Esophagus squamous epithelium (tissue), 5 donors: ENCODE results near the gene WTAP. TPM values are rescaled to one million over a fixed set of nuclear protein-coding genes. Genes with fewer than 3 reads are reported as not detected.
A peak's percentile ranks its signal among the peaks of the same experiment; 100 is the strongest.

Experiments used
- DNase-seq: peaks from one replicate; lab custom pipeline; 2025; lab: John Stamatoyannopoulos, UW
- H3K27ac ChIP-seq, 4 donors: fragments of 200-600 bp; sonication (generic); one replicate each; pipeline ENCODE4 v1.5.1; 2016 to 2019; ENCODE audit warnings: mild to moderate bottlenecking in 1 of 4
- H3K27me3 ChIP-seq, 4 donors: fragments of 200-600 bp; sonication (generic); 1 replicate in 3 of 4; 2 replicates in 1 of 4; pipeline versions ENCODE4 v1.5.1 to v1.6.0; 2017 to 2021; ENCODE audit warnings: antibody characterized with exemption in 1 of 4
- H3K36me3 ChIP-seq, 3 donors: fragments of 200-600 bp; sonication (generic); one replicate each; pipeline ENCODE4 v1.5.1; 2016 to 2019
- H3K4me1 ChIP-seq, 3 donors: fragments of 200-600 bp; sonication (generic); one replicate each; pipeline ENCODE4 v1.5.1; 2017 to 2019
- H3K4me3 ChIP-seq, 4 donors: fragments of 200-600 bp; sonication (generic); 1 replicate in 3 of 4; 2 replicates in 1 of 4; pipeline ENCODE4 v1.5.1; 2016 to 2019; ENCODE audit warnings: mild to moderate bottlenecking in 2 of 4, moderate library complexity in 1 of 4
- H3K9me3 ChIP-seq, 3 donors: fragments of 200-600 bp; sonication (generic); one replicate each; pipeline ENCODE4 v1.5.1; 2016 to 2019
- CTCF ChIP-seq, 6 experiments: fragments of 450-650 bp in 4 of 6; fragments of 200-600 bp in 2 of 6; sonication (generic) in 2 of 6; IDR thresholded peaks; one replicate each; pipeline ENCODE4 v1.5.1; 2016 to 2019; ENCODE audit warnings: antibody characterized with exemption in 6 of 6, mild to moderate bottlenecking in 4 of 6, moderate library complexity in 4 of 6
- POLR2A ChIP-seq, 4 donors: fragments of 450-650 bp; IDR thresholded peaks; one replicate each; pipeline ENCODE4 v1.6.1; 2017; ENCODE audit warnings: antibody characterized with exemption in 4 of 4, mild to moderate bottlenecking in 4 of 4, moderate library complexity in 3 of 4
- WGBS, 2 donors: methylation state at CpG; one replicate each; pipeline ENCODE4 v1.1.5; 2018; 5-methylcytosine and 5-hydroxymethylcytosine counted together
- intact Hi-C: fragments of 100-400 bp; cut with DNase I; formaldehyde crosslinking; loops from one replicate; pipeline ENCODE4 v1.15.0; 2022
- total RNA-seq, 4 donors: library from RNA; depleted of rRNA; stranded (reverse); fragments of >200 nt; gene quantifications; one replicate each; pipeline ENCODE4 v1.1.0, GENCODE V29; 2016
- donor health status: DM: yes; HTN: yes; CAD: no.

WTAP gene
- total RNA-seq, 4 donors from 2014 or later, result 45.0 to 105 (median 82.6) TPM

- no peak for DNase-seq
- no peak overlapping the region for H3K4me3 ChIP-seq
- TF ChIP-seq POLR2A (IDR thresholded peaks at IDR 0.05), result no peak
- no peak for TF ChIP-seq CTCF (IDR thresholded peaks at IDR 0.05)
- H3K27ac ChIP-seq, result no peak overlapping the region
- 79 to 83% methylated on average over 6 of the region's 6 CpGs for WGBS, 2 donors
- H3K4me1 ChIP-seq, result peaks cover 0 to 4% (median 0%) of the 10 kb centered on the region in 3 donors
- no peaks in the 10 kb centered on the region for H3K9me3 ChIP-seq
- no peaks in the 10 kb centered on the region for H3K27me3 ChIP-seq
- intact Hi-C loops, result no loop called here
- peaks cover 11 to 99% (median 34%) of the 10 kb centered on the region in 3 donors for H3K36me3 ChIP-seq
Measured at GRCh38 chr6:159753081-159753872, 26.0 kb downstream of the WTAP start.

GRCh38 chr6:159754401-159754800 is 27.1 kb downstream of the WTAP start:
- intact Hi-C loops, result no loop called here
- no peaks in the 10 kb centered on the region for H3K9me3 ChIP-seq
- H3K27me3 ChIP-seq, result no peaks in the 10 kb centered on the region
- DNase-seq, result no peak
- H3K36me3 ChIP-seq, result peaks cover 11 to 99% (median 38%) of the 10 kb centered on the region in 3 donors
- TF ChIP-seq POLR2A (IDR thresholded peaks at IDR 0.05) (no peak), CTCF (IDR thresholded peaks at IDR 0.05) (no peak)
- 61 to 69% methylated on average over 2 of the region's 2 CpGs for WGBS, 2 donors
- peaks cover 0 to 4% (median 0%) of the 10 kb centered on the region in 3 donors for H3K4me1 ChIP-seq
- H3K27ac ChIP-seq, result peak overlapping the region in 1 of 4 donors; percentile 2
- no peak overlapping the region for H3K4me3 ChIP-seq

GRCh38 chr6:159754959-159755914 is 27.9 kb downstream of the WTAP start:
- Histone ChIP-seq H3K4me3 (no peak overlapping the region), H3K4me1 (peaks cover 0 to 10% (median 0%) of the 10 kb centered on the region in 3 donors), H3K27ac (peak overlapping the region in 1 of 4 donors; percentile 2), H3K36me3 (peaks cover 11 to 91% (median 38%) of the 10 kb centered on the region in 3 donors), H3K9me3 (no peaks in the 10 kb centered on the region), H3K27me3 (no peaks in the 10 kb centered on the region)
- no peak for DNase-seq
- TF ChIP-seq POLR2A (IDR thresholded peaks at IDR 0.05), result no peak
- no peak for TF ChIP-seq CTCF (IDR thresholded peaks at IDR 0.05)
- intact Hi-C loops, result no loop called here
- WGBS, 2 donors, result 66 to 67% methylated on average over 13 to 15 of the region's 15 CpGs

- Histone ChIP-seq H3K27me3 (no peaks in the 10 kb centered on the region), H3K27ac (no peak overlapping the region), H3K36me3 (peaks cover 11 to 79% (median 35%) of the 10 kb centered on the region in 3 donors), H3K9me3 (no peaks in the 10 kb centered on the region), H3K4me1 (peaks cover 7 to 23% (median 11%) of the 10 kb centered on the region in 3 donors), H3K4me3 (no peak overlapping the region)
- intact Hi-C loops, result no loop called here
- WGBS, 2 donors, result 86 to 93% methylated on average over 4 of the region's 4 CpGs
- DNase-seq, result no peak
- TF ChIP-seq POLR2A (IDR thresholded peaks at IDR 0.05), result no peak
- no peak for TF ChIP-seq CTCF (IDR thresholded peaks at IDR 0.05)
Measured at GRCh38 chr6:159756508-159756907, 29.2 kb downstream of the WTAP start.
